ENCODE data around the gene AMOTL2.

GRCh38 chr3:134392336-134392983 lies 18.2 kb upstream of the AMOTL2 start:
- TF ChIP-seq CTCF (IDR thresholded peaks at IDR 0.05) (no peak), POLR2A (IDR thresholded peaks at IDR 0.05) (no peak)

All from Peyer's patch (tissue), 4 donors.